CD4-positive, alpha-beta T cell treated with Interleukin-21 for 1 hour (primary cell): ENCODE data around the gene PATJ.
"Not testable (repeated sequence)": the region's sequence is repeated elsewhere in the genome, so short reads cannot be mapped to it uniquely, and the experiment has no call there.

Experiments used
- DNase-seq: peaks from one replicate; pipeline ENCODE4 v3.0.0-alpha.2; 2020

Gene PATJ

DNA sequence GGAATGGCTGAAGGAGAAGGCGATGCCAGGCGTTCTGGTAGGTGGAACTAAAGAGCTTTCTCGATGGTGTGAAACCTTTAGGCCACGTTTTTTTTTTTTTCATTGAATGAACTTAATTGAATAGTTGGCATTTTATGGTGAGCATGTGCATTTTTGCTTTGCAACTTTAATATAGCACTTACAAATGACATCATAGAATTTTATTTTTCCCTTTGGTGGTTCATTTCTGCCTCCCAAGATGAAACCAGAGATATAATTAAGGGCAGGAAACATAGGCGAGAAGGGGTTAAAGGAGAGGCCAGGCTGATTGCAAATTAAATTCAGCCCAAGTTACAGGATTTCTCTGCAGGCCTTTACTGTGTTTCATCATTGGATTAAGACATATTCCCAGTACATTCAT lies 366.8 kb downstream of the PATJ start:
- DNase-seq = no peak

GRCh38 chr1:62110198-62110817 lies 368.0 kb downstream of the PATJ start:
- DNase-seq = no peak

DNA sequence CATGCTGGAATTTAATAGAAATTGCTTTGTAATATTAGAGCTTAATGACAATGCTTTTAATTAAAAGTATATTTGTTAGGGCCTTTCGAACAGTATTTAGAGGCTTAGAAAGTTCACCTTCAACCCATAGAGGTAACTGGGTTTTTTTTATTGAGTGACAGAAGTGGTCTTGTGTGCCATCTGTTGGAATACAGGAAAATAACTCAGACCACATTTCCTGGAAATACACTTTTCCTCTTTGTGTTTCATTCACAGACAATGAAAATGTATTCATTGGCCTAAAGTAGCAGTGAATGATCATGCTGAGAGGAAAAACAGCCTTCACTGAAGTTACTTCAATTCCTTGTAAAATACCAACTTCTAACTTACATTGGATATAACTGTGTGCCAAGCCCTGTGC lies 368.8 kb downstream of the PATJ start:
- DNase-seq = no peak

DNA sequence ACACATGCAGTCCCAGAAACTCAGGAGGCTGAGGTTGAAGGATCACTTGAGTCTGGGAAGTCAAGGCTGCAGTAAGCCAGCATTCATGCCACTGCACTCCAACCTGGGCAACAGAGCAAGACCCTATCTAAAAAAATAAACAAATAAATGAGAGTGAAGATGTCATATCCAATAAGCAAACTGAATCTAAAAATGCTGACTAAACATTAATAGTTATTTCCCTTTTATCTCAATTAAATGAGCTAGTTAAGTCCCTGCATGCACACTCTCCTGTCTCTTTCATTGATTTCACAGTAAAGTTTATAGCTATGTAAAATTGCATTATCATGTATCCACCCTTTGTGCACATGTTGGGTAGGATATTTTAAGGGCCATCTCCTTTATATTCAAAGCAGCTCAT lies 371.2 kb downstream of the PATJ start:
- no peak for DNase-seq

GRCh38 chr1:62117018-62117750 lies 374.9 kb downstream of the PATJ start:
- DNase-seq = no peak

- no peak for DNase-seq
These were observed 384.5 kb downstream of the PATJ start for GRCh38 chr1:62126579-62127290.

DNA sequence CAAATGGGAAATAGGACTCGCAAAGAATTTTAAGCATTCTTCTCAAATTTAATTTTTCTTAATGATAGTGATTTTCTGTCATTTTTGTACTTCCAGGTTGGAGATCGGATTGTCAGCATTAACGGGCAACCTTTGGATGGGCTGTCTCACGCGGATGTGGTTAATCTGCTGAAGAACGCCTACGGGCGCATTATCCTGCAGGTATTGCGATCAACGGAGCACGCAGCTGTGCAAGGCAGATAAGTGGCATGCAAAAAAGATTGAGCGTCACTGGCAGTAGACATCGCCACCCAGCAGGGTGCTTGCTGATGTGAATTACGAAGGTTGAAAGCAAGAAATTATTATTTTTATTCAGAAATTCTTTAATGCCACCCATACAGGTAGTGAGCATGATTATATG lies 386.5 kb downstream of the PATJ start:
- DNase-seq = no peak

DNA sequence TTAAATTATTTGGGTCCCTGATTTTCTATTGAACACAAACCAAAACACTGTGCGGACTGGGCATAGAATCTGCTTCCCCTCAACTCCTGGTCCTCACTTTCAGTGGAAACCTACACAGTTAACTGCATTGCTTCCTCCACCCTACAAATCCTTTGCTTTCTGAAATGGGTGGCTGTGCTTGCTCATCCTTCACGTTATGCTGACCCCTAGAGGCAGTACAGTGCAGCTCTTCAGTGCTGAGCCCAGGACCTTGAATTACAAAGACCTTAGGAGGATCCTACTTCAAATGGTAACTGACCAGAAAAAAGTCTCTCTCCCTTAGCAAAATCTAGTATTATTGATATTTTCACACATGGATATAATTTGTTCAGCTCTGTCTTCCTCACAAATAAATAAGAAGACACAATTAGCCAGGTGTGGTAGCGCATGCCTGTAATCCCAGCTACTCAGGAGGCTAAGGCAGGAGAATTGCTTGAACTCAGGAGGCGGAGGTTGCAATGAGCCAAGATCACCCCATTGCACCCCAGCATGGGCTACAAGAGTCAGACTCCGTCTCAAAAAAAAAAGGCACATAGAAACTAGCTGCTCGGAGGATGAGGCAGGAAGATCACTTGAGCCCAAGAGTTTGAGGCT lies 388.9 kb downstream of the PATJ start:
- DNase-seq = no peak

DNA sequence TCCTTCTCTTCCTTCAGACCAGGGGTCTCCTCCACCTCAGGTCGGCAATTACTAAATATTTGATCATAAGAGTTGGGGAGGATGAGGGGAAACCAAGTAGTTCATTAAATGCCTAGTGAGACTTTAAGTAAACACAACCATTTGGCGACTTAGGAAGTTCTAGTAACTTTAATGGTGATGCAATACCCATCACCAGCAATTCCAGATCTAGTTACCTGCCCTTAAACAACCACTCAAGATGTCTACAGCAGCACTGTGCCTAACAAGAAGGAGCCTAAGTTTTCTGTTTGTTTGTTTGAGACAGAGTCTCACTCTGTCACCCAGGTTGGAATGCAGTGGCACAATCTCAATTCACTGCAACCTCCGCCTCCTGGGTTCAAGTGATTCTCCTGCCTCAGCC lies 395.7 kb downstream of the PATJ start:
- no peak for DNase-seq

DNA sequence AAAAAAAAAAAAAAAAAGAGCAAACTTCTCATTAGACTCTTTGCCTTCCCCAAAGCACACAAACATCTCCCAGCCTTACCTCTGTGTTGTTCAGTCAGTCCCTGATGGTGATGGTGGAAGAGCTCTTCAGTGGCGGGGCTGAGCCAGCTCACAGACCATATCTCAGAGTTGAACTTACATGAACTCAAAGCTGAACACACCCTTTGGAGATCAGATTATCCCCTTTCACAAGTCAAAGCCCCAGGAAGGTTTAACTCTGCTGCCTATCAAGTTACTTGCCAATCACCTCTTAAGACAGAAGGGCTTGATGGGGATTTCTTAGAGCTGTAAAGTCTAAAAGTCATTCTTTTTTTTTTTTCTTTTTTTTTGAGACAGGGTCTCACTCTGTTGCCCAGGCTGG lies 397.1 kb downstream of the PATJ start:
- no peak for DNase-seq

GRCh38 chr1:62140666-62141065 lies 398.4 kb downstream of the PATJ start:
- DNase-seq = no peak

GRCh38 chr1:62142496-62142895 lies 400.2 kb downstream of the PATJ start:
- no peak for DNase-seq

DNA sequence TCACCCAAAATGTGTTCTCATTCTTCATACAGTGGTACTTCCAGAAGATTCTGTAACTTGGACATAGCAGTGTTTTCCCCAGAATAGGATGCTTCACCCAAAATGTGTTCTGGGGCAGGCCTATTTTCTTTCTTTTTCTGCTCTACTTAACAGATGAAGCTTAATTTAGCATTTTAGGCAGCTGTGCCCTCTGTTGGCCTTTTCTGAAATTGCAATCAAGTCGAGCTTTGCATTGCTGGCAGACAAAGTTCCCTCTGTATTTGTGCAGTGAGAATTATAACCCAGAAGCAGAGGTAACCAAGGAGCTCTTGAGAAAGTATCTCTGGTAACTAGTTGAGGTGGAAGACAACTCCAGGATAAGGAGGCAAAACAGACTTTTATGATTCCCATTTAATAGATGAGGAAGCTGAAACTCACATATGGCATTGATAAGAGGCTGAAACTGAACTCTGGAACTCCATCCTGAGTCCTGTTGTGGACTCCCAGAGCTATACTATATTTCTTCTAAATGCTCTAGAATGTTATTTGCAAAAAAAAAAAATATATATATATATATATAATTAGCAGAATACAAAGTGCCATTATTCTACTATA lies 402.1 kb downstream of the PATJ start:
- peak; percentile 15 for DNase-seq

DNA sequence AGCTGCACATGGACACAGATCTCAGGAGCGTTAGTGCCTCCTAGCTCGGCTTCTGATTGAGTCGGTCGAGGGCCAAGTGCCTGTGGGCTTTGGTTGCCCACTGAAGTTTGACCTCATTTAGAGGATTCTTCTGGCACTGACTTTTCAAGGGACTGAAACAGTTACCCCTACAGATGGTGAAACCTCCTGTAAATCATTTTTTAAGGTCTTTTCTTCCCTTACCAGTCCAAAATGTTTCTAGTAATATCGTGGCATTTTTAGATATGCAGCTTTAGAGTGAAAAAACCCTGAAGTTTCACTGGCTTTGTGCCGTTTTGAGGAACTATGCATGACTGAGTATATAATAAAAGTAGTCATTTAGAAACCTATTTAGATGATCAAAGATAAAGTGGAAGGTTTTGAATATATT lies 417.7 kb downstream of the PATJ start:
- no peak for DNase-seq

GRCh38 chr1:62161711-62162110 lies 419.4 kb downstream of the PATJ start:
- no peak for DNase-seq

GRCh38 chr1:62170380-62170779 lies 428.1 kb downstream of the PATJ start:
- not testable (repeated sequence) for DNase-seq

GRCh38 chr1:62175568-62176179 lies 433.4 kb downstream of the PATJ start:
- DNase-seq = peak; percentile 42

DNA sequence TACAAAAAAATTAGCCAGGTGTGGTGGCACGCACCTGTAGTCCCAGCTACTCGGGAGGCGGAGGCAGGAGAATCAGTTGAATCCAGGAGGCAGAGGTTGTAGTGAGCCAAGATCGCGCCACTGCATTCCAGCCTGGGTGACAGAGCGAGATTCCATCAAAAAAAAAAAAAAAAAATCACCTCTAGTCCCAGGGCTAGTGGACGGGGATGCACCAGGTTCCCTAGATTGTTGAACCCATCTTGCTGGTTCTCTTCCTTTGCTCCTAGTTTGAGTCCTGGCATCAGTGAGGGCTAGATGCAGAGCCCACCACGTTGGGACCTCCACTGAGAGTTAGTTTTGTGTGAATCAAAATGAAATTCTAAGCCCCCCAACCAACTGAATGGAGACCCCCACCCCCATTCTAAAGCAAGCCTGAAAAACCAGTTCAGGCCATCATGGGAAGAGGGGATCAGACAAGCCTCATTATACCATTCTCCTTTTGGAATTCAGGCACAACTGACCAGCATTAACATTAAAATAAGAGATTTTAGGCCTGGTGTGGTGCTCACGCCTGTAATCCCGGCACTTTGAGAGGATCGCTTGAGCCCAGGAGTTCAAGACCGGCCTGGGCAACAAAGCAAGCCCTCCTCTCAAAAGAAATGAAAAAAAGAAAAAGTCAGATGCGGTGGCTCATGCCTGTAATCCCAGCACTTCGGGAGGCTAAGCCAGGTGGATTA lies 434.5 kb downstream of the PATJ start:
- no peak for DNase-seq

- DNase-seq = no peak
These were observed 435.3 kb downstream of the PATJ start for GRCh38 chr1:62177621-62178020.

- DNase-seq = no peak
These were observed 436.1 kb downstream of the PATJ start for GRCh38 chr1:62178372-62178771.

- DNase-seq = not testable (repeated sequence)
These were observed 437.8 kb downstream of the PATJ start for GRCh38 chr1:62180054-62180453.

- DNase-seq = no peak
These were observed 438.4 kb downstream of the PATJ start for GRCh38 chr1:62180639-62181038.
